ENCODE data around the gene TSTD1. TPM values are rescaled to one million over a fixed set of nuclear protein-coding genes. Genes with fewer than 3 reads are reported as not detected.

The TSTD1 gene
- total and polyA plus RNA-seq, 7 donors, result 10.5 to 609 (median 46.4) TPM

GRCh38 chr1:161039154-161039545, 386 bp upstream of the TSTD1 start:
- TF ChIP-seq POLR2A (IDR thresholded peaks at IDR 0.05) (no peak), POLR2AphosphoS5 (IDR thresholded peaks at IDR 0.05) (no peak), EP300 (IDR thresholded peaks at IDR 0.05) (no peak), CTCF (IDR thresholded peaks at IDR 0.05) (no peak)
- no peak for DNase-seq
- intact Hi-C loops (cut with DNase I), result no loop called here
- no peaks in the 10 kb centered on the region for H3K9me3 ChIP-seq
- H3K36me3 ChIP-seq, result peaks cover 29 to 40% (median 37%) of the 10 kb centered on the region in 4 donors
- H3K27ac ChIP-seq, result peak overlapping the region in 1 of 4 donors; percentile 29
- WGBS, 2 donors, result 7% methylated on average over 3 of the region's 3 CpGs
- no peaks in the 10 kb centered on the region for H3K27me3 ChIP-seq
- H3K4me1 ChIP-seq, result peaks cover 0 to 18% (median 8%) of the 10 kb centered on the region in 4 donors
- H3K4me3 ChIP-seq, result peak overlapping the region; percentile 47 to 55 (median 52)

GRCh38 chr1:161037661-161038522, 872 bp downstream of the TSTD1 start:
- WGBS, 2 donors, result 22 to 49% methylated on average over 21 of the region's 21 CpGs
- DNase-seq, result no peak
- intact Hi-C loops (cut with DNase I), result no loop called here
- Histone ChIP-seq H3K27ac (peak overlapping the region in 3 of 4 donors; percentile 13 to 34 (median 29)), H3K9me3 (no peaks in the 10 kb centered on the region), H3K4me1 (peaks cover 0 to 12% (median 2%) of the 10 kb centered on the region in 4 donors), H3K27me3 (no peaks in the 10 kb centered on the region), H3K4me3 (peak overlapping the region; percentile 47 to 55 (median 52)), H3K36me3 (peaks cover 29 to 37% (median 36%) of the 10 kb centered on the region in 4 donors)
- TF ChIP-seq EP300 (IDR thresholded peaks at IDR 0.05) (no peak), POLR2A (IDR thresholded peaks at IDR 0.05) (no peak)

- H3K4me1 ChIP-seq, result peaks cover 0 to 10% (median under 1%) of the 10 kb centered on the region in 4 donors
- H3K27me3 ChIP-seq, result no peaks in the 10 kb centered on the region
- H3K36me3 ChIP-seq, result no peaks in the 10 kb centered on the region
- 94 to 95% methylated on average over 3 of the region's 3 CpGs for WGBS, 2 donors
- no peak for DNase-seq
- no peak for TF ChIP-seq POLR2A (IDR thresholded peaks at IDR 0.05)
- TF ChIP-seq CTCF (IDR thresholded peaks at IDR 0.05), result no peak
- no peak for TF ChIP-seq EP300 (IDR thresholded peaks at IDR 0.05)
- TF ChIP-seq POLR2AphosphoS5 (IDR thresholded peaks at IDR 0.05), result no peak
- intact Hi-C loops (cut with DNase I), result no loop called here
- no peaks in the 10 kb centered on the region for H3K9me3 ChIP-seq
- no peak overlapping the region for H3K4me3 ChIP-seq
- H3K27ac ChIP-seq, result no peak overlapping the region
Measured at GRCh38 chr1:161033751-161034150, 5.0 kb downstream of the TSTD1 start.

- Histone ChIP-seq H3K36me3 (no peaks in the 10 kb centered on the region), H3K27ac (no peak overlapping the region), H3K27me3 (no peaks in the 10 kb centered on the region)
Measured at GRCh38 chr1:161032409-161032808, 6.4 kb downstream of the TSTD1 start.

More at GRCh38 chr1:161032409-161032808, 6.4 kb downstream of the TSTD1 start:
- intact Hi-C loops (cut with DNase I), result no loop called here
- Histone ChIP-seq H3K9me3 (no peaks in the 10 kb centered on the region), H3K4me3 (no peak overlapping the region), H3K4me1 (no peaks in the 10 kb centered on the region)
- TF ChIP-seq POLR2AphosphoS5 (IDR thresholded peaks at IDR 0.05), result no peak
- TF ChIP-seq POLR2A (IDR thresholded peaks at IDR 0.05), result no peak
- no peak for TF ChIP-seq CTCF (IDR thresholded peaks at IDR 0.05)
- no peak for TF ChIP-seq EP300 (IDR thresholded peaks at IDR 0.05)
- DNase-seq, result no peak
- 80 to 91% methylated on average over 1 of the region's 1 CpG for WGBS, 2 donors
